Stimulated activated naive CD4-positive, alpha-beta T cell (primary cell): ENCODE measurements around the gene WDFY2.

Experiments
- DNase-seq, 6 experiments: peaks; one replicate each; lab custom pipeline; 2025; lab: John Stamatoyannopoulos, UW

WDFY2 gene

DNA sequence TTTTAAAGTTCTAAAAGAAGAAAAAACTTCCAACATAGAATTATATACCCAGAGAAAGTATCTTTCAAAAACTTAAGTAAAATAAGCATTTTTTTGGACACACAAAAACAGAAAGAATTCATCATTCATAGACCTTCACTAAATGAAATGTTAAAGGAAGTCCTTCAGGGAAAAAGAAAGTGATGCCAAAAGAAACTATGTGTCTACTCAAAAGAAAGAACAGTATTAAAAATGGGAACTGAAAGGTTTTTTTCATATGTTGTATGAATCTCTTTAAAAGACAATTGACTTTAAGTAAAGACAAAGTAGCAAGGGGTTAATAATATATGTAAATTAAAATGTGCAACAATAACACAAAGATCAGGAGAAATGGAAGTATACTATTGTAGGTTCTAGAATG, 123.2 kb downstream of the WDFY2 start:
- DNase-seq, result no peak

DNA sequence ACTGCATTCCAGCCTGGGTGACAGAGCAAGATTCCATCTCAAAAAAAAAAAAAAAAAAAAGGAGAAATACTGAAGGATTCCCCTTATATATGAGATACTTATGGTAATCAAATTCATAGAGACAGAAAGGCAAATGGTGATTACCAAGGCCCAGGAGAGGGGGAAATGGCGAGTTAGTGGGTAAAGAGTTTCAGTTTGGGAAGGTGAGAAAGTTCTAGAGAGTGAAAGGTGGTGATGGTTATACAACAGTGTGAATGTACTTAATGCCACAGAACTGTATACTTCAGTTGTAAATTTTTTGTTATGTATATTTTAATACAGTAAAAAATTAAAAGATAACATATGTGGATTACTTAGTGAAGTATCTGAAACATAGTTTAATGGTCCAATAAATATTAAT, 129.5 kb downstream of the WDFY2 start:
- no peak for DNase-seq

DNA sequence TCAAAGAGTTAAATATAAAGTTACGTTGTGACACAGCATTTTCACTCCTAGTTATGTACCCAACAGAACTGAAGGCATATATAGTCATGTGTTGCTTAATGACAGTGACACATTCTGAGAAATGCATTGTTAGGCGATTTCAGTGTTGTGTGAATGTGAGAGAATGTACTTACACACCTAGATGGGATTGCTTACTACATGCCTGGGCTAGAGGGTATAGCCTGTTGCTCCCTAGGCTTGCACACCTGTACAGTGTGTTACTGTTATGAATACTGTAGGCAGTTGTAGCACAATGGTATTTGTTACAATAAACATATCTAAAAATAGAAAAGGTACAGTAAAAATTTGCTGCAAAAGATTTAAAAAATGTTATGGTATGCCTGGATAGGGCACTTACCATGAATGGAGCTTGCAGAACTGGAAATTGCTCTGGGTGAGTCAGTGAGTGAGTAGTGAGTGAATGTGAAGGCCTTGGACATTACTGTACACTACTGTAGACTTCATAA, 130.5 kb downstream of the WDFY2 start:
- no peak for DNase-seq

DNA sequence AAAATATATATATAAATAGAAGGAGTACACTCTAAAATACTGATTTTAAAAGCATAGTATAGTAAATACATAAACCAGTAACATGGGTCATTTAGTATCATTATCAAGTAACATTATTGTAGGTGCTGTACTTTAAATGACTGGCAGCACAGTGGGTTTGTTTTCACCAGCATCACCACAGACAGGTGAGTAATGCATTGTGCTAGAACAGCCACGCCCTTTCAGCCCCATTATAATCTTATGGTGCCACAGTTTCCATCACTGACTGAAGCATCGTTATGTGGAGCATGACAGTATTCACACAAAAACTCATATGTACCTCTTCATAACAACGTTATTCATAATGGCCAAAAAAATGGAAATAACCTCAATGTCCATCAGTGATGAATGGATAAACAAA, 131.4 kb downstream of the WDFY2 start:
- no peak for DNase-seq

DNA sequence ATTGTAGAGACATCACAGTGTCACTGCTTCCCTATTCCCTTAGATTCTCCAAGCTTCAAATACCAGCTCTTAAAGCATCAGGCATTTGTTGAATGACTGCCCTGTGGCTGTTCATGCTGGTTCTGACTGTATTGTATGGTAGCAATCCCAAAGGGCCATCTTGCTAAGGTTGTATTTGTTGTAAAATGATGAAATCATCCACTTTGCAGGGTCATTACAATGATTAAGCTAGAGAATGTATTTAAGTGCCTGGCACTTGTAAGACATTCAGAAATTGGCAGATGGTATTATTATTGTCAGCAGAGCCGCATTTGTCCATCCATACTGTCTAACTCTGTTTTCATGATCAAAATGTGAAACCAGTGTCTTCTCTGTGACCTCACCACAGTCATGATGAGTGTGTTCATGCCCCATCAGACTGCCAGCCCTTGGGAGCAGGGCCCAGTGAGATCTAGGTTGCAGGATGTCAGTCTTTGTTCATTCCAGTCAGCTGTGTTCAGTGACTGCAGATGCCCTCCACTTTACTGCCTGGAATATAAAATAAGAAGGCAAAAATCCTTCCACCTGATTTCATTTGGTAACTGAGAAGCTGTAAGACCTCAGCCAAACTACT, 133.6 kb downstream of the WDFY2 start:
- DNase-seq, result no peak

DNA sequence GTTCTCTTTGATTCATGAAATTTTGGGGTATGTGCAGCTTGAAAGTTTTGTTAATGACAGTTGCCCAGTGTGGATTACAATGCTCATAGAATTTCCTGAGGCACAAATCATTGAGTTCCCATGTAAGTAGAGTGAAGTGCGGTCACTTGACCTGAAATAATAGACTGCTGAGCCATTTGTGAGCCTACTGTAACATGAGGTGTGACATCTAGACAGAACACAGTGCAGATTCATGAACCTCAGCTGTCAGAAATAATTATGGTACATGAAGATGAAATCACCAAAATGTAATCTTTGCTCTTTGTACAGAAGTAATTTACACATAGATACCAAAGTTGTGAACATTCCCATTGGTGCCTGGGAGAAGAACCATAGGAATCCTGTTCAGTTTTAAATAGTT, 135.1 kb downstream of the WDFY2 start:
- no peak for DNase-seq

DNA sequence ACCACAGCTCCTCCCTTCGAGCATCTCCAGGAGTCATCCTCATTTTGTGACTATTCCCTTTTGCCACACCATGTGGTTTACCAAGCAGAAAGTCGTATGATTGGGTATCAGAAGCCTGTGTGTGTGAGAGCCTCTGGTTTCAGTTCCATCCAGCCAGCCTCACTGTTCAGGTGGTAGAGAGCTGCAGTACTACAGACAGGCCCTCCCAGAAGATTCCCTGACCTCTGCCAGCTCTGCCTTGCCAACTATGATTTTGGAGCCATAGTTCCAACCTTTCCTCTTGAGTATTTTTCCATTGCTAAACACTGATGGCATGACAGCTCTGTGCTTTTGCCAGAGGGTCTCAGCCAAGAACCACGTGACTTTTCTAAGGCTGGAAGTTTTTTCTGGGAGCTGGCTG, 137.2 kb downstream of the WDFY2 start:
- no peak for DNase-seq

DNA sequence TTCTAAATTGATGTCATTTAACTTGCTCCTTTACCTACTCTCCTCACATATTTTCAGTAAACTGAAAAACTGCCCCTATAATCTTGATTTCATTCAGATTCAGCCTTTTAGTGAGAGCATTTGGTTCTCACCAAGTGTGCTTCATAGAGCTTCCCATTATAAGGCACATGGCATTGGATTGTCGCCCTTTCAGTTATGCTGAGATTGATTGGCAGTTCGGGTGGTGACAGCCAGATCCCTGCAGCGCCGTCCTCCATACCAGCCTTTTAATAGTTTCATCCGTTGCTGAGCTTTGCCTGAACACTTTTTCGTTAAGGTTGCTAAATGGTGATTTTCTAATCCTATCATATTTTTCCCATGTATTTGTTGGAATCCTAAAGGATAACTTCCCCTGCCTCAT, 139.3 kb downstream of the WDFY2 start:
- DNase-seq, result no peak

DNA sequence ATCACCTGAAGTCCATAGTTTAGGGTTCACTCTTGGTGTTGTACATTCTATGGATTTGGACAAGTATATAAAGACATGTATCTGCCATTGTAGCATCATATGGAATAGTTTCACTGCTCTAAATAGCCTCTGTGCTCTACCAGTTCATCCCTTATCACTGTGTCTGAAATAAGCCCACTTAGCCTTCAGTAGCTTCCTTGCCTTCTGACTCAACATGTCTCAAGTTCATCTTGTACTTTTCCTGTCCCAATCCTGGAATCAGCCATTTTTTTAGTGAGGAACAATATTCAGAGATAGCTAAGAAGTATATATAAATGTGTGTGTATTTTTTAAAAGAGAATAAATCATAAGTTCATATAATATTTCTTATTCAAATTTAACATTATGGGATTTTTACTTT, 140.5 kb downstream of the WDFY2 start:
- no peak for DNase-seq

DNA sequence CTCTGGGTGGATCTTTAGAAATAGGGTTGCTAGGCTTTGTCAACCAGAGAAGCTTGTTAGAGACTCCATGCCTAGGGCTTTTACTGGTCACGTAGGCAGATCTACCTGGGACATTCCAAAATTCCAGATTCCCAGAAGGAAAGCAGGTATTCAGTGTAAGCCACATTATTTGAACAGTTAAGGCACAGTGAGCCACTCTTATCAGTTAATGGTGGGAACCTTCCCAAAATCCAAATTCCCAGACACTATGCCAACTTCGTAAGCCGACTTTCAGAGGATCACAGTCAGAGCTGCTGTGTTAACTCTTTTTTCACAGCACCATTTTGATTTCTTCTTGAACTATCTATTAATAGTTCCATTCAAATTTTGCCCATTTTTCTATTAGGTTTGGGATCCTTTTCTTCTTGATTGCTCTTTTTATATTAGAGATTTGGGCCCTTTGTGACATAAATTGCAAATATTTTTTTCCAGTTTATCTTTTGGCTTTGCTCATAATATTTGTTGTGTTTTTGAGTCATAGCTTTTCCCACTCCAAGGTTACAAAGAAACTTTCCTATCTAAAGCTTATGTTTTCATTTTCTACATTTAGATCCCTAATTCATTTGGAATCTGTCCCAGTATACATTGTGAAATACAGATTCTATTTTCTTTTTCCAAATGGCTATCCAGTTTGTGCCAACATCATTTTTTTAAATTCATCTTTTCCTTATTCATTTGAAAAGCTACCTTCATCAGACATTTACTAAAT, 142.4 kb downstream of the WDFY2 start:
- DNase-seq, result no peak

DNA sequence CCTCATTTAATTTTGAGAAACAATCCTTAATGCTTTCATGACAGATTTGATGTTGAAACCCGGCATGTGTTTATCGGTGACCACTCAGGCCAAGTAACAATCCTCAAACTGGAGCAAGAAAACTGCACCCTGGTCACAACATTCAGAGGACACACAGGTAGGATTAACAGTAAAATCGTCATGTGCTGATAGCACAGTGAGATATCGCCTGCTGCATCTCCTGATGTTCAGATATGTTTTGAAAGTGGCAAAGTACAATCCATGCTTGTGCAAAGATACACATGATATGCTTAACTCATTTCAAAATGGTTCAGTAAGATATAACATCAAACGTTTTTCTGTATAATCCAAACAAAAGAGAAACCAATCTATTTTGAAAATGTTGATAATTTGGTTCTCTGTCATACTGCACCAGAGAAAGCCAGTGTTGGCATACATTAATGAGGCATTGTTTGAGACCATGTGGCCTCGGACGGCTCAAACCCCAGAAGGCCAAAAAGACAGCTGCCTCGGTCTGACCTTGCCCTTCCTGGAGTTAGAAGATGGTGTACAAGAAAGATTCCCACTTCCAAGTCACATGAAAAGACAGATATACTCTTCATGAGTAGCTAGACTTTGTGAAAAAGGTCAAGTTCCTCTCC, 143.5 kb downstream of the WDFY2 start:
- DNase-seq, result no peak

DNA sequence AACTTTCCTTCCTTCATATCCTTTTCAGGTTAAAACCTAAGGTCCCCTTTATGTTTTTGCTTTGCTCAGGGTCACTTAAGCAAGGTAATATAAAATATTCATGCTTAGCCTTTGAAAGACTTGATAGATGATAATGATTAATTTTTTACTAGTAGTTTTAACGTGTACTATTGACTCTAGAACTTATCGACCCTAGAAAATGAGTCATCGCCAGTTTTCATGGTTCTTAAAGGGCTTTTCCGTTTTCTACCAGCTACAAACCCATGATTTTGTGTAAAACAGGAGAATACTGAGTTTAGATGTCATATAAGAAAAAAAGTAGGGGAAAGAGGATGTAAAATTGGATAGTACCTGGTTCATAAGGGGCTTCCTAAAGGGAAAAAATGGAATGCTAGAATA, 144.0 kb downstream of the WDFY2 start:
- DNase-seq, result no peak

DNA sequence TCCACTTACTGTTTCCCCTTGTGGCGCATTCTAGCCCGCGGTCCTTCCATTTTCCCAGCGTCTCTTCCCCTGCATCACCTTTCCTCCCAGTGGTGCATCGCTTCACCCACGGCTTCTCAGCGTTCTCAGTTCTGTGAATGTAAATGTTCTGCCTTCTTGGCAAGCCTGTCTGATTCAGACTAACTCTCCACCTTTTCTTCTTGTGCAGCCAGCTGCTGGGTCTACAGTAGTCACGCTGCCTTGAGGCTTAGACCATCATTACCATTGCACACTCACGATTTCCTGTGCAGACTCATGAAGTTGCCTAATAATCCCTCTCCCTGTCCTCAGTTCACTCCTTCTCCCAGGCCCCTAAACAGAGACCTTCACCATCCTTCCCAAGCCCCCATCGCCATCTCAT, 144.7 kb downstream of the WDFY2 start:
- no peak for DNase-seq

DNA sequence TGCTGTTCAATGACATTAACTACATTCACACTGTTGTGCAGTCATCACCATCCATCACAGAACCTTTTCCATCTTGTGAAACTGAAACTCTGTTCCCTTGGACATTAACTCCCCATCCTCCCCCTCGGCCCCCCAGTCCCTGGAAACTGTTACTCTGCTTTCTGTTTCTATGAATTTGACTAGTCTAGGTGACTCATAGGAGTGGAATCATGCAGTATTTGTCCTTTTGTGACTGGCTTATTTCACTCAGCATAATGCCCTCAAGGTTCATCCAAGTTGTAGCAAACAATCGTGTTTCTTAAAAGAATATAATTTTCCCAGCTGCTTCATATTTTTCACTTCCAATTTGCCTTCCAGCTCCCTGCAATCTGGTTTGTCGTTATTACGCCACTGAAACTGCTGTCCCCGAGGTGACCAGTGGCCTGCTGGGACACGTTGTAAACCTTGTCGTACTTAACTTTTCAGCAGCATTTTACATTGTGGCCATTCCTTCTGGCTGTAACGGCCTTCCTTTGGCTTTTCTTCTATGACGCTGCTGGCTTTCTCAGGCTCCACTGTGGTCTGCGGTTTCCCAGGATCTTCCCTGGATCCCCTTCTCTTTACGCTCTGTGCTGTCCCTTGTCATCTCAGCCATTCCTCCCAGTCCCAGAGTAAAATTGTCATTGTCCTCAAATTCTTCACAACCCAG, 145.7 kb downstream of the WDFY2 start:
- DNase-seq, result no peak

DNA sequence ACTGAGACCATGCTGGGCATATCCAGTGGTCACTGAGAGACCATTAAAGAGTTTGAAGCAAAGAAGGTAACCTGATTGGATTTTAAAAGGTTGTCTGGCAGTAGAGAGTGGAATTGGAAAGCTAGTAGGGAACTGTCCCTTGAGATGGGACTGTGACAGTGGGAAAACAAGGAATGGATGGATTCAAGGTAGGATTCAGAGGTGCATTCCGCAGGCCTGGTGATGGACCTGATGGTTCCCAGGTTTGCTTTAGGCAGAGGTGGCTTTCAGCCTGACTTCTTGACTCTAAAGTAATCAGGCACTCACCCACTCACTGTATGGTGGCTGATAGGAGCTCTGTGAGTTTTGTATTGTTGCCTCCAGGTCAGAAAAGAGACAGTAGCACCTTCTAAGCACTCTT, 146.7 kb downstream of the WDFY2 start:
- DNase-seq, result no peak

DNA sequence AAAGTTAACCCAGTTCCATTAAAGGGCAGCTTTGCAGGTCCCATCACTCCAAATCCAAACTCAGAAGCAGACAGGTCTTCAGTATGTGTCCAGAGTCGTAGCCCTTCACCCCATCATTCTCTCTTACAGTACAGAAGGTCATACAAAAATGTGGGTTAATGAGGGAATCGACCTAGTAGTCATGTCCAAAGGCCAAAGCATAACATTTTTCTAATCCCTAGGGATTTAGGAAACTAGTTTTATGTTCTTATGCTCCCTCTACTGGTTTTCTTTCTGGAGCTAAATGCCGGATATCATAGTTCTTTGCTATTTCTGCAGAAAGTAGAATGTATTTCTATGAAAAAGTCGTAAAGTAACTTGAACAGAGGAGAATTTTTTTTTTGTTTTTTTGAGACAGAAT, 147.5 kb downstream of the WDFY2 start:
- DNase-seq, result no peak

DNA sequence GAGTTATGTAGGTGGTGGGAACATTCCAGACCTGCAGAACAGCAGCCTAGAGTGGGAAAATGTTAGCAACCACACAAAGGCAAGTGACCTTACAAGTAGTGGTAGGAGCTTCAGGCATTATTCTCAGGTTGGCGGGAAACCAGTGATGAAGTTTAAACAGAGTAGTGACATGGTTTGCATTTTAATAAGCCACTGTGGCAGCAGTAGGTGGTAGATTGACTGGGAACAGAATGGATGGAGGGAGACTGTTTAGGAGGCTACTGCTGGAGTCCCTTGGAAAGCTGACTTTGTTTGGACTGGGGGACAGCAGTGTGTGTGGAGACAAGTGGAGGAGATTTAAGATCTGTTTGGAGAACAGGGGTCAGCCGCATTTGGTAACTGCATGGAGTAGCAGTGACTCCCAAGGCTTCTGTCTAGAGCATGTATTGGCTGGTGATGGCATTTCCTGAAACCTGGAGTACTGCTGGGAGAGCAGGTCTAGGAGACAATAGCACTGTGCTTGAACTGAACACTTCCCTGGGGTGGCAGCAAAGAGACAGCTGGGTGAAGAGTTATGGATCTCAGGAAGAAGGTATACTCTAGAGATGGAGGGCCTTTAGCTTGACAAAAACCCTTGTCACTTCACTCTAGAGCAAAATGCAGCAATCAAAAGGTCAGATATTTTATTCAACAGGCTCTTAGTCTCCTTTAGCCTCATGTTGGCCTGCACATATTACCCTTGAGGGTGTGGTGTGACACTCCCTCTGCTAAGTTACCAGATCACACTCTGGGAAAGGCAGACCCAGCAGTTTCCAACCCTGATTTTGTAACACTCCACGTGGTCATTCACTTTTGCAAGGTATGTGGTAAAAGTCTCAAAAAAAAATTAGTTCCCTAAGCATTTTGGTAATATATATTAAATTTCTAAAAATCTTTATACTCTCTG, 149.4 kb downstream of the WDFY2 start:
- DNase-seq, result no peak

DNA sequence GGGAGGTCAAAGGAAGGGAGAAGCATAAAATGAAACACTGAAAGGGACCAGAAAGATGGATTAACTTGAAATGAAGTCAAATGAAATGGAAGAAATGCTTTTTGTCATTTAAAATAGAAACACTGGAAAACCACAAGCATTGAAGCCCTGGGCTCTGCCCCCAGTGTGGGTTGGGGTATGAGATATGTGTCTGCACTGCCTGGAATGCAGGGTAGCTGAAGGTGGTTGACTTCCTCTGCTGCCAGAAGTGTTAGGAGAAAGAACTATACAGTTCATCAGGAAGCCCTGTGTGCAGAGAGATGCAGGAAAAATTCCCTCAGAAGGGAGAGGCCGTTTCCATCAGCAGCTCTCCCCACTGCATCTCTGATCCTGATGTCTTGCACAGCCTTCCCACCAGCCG, 150.5 kb downstream of the WDFY2 start:
- no peak for DNase-seq

DNA sequence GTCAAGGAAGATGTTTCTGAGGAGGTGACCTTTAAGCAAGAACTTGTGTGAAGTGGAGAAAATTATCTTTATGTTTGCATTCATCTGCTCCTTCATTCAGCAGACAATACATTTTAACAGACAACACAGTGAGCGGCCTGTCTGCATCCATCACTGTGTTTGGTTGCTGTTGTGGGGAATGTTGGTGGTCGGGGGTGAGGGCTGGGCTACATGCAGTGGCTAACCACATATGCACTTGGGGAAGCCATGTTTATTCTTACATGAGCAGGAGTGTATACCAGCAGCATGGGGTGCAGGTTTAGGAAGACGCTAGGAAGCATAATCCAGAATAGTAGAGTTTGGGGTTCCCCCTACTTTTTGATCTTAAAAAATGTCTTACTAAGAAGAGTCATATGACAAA, 153.3 kb downstream of the WDFY2 start:
- no peak for DNase-seq

DNA sequence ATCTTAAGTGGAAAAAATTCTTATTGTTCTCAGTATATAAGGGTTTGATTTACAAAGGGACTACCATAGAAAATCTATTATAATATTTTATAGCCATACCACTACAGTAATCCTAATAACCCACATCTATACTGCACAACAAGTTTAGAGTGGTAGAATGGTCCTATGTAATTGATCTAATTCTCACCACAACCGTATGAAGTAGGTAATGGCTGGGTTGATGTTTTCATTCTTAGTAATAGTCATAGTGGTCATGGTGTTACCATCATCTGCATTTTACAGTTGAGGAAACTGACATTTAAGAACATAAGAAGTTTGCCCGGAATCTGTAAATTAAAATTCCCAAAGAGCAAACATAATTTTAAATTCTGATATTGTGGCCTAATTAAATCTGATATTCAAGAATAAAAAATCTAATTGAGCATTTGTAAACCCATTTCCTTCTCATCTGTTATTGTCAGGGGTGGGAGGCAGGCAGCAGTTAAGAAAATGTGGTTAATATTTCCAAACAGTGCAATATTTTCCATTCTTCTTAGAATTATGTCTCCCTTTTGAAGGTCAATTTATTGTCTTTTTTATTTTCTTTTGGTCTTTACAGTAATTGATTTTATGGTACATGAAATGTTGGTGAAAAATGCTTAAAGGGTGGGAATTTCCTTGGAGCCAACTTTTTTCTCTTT, 154.1 kb downstream of the WDFY2 start:
- no peak for DNase-seq
